PC-9 (cell line): ENCODE results near the gene ART1. TPM values are rescaled to one million over a fixed set of nuclear protein-coding genes. Genes with fewer than 3 reads are reported as not detected.
A peak's percentile ranks its signal among the peaks of the same experiment; 100 is the strongest.

Experiments
- BruUV-seq: library from RNA; stranded (reverse); fragments of 400-500 nt; replicated peaks from 2 replicates; lab custom pipeline; 2021; lab: Mats Ljungman, UMichigan
- CTCF ChIA-PET: fragments of 300-600 bp; sonication (Branson Sonifier 250); formaldehyde crosslinking; loops from one replicate; lab custom pipeline; 2022; ENCODE audit warnings: antibody characterized with exemption; lab: Charles Lee
- POLR2A ChIA-PET: fragments of 300-600 bp; sonication (Branson Sonifier 250); formaldehyde crosslinking; loops from one replicate; lab custom pipeline; 2022; ENCODE audit warnings: antibody characterized with exemption; ENCODE audit not compliant: unreplicated experiment; lab: Charles Lee
- DNase-seq, 2 experiments: peaks; one replicate each; pipeline versions ENCODE4 v3.0.0 to v3.0.0-alpha.2; 2015 to 2022; ENCODE audit warnings: mixed read lengths in 1 of 2
- H2AFZ ChIP-seq: fragments of 200-600 bp; sonication (generic); 2 replicates; pipeline ENCODE4 v1.8.1; 2017; ENCODE audit warnings: antibody characterized with exemption
- H3F3A ChIP-seq: fragments of 200-600 bp; sonication (generic); 2 replicates; pipeline ENCODE4 v1.8.1; 2017; ENCODE audit warnings: antibody characterized with exemption, mild to moderate bottlenecking, low read depth; ENCODE audit not compliant: insufficient read depth
- H3K27ac ChIP-seq: fragments of 200-600 bp; sonication (generic); 2 replicates; pipeline ENCODE4 v1.6.1; 2016; ENCODE audit warnings: mixed run types
- H3K27me3 ChIP-seq: fragments of 200-600 bp; sonication (generic); 2 replicates; pipeline ENCODE4 v1.6.1; 2016; ENCODE audit warnings: low read depth, mixed run types; ENCODE audit not compliant: insufficient read depth
- H3K36me3 ChIP-seq: fragments of 200-600 bp; sonication (generic); 2 replicates; pipeline ENCODE4 v1.6.1; 2016; ENCODE audit warnings: low read depth, mixed run types
- H3K4me1 ChIP-seq: fragments of 200-600 bp; sonication (generic); replicated peaks from 2 replicates; pipeline ENCODE4 v1.6.1; 2016; ENCODE audit warnings: mixed run types; ENCODE audit not compliant: insufficient read depth
- H3K4me2 ChIP-seq: fragments of 200-600 bp; sonication (generic); 2 replicates; pipeline ENCODE4 v1.6.1; 2017; ENCODE audit warnings: mixed run types
- H3K4me3 ChIP-seq: fragments of 200-600 bp; sonication (generic); 2 replicates; pipeline ENCODE4 v1.6.1; 2016; ENCODE audit warnings: mixed run types
- H3K79me2 ChIP-seq: fragments of 200-600 bp; sonication (generic); 2 replicates; pipeline ENCODE4 v1.6.1; 2017; ENCODE audit warnings: low read depth, mixed run types
- H3K9me2 ChIP-seq: fragments of 200-600 bp; sonication (generic); 2 replicates; pipeline ENCODE4 v1.8.1; 2017; ENCODE audit warnings: mild to moderate bottlenecking; ENCODE audit not compliant: insufficient read depth
- H3K9me3 ChIP-seq: fragments of 200-600 bp; sonication (generic); 2 replicates; pipeline ENCODE4 v1.8.1; 2016; ENCODE audit warnings: low read depth; ENCODE audit not compliant: insufficient read depth
- H4K20me1 ChIP-seq: fragments of 200-600 bp; sonication (generic); 2 replicates; pipeline ENCODE4 v1.8.1; 2017; ENCODE audit not compliant: insufficient read depth
- EZH2 ChIP-seq: fragments of 200-600 bp; sonication (generic); IDR thresholded peaks from 2 replicates; pipeline ENCODE4 v1.8.0; 2017; ENCODE audit warnings: antibody characterized with exemption, low read depth
- intact Hi-C: fragments of 100-400 bp; cut with micrococcal nuclease; formaldehyde crosslinking; loops from one replicate; pipeline ENCODE4 v1.10.0; 2022; ENCODE audit not compliant: unreplicated experiment
- total RNA-seq: library from RNA; stranded (reverse); gene quantifications from 2 replicates; pipeline ENCODE4 v1.2.3, GENCODE V29; 2021
- TF ChIP-seq, protein P1 (sequence below): fragments of 200-600 bp; sonication (generic); conservative IDR thresholded peaks from 2 replicates; pipeline ENCODE4 v1.6.1; 2017; ENCODE audit warnings: mixed run types, antibody characterized with exemption, mild to moderate bottlenecking, moderate library complexity

Gene ART1
- total RNA-seq, 1 experiment from 2014 or later: not detected

DNA sequence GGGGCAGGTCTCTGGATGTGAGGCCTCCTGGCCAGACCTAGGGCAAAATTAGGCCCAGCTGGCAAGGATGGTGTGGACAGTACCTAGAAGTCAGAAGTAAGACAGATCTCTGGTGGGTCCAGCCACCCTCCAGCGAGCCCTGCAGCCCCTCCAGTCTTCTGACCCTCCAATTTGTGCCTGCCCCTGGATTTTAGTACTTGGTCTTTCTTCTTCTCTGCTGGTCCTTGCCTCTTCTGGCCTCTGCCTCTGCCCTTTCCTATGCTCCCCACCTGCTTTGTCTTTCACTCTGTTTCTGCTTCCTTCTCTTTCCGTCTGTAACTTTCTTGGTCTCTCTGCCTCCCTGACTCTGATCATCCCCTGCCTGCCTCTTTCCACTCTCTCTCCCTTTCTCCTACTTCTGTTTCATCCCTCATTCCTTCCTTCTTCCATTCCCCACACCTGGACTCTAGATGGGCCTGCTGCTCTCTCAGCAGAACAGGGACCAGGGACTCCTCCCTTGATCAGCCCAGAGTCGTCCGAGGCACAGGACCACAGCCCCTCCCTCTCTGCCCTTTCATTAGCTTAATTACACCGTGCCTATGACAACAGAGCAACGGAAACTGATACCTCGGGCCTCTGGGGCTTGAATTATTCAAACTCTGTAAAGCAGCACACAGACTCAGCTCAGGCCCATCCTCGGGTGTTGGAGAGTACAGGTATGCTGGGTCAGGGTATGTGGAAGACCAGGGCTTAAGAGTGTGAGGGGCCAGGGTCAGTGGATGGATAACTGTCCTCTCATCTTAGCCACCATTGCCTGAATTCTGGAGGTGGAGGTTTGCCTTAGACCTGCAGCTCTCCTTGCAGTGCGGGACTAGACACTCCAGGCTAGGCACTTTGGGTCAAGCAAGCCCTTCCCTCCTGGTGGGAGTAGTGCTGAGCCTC is 26.7 kb downstream of the ART1 start, which contains the start of gene CHRNA10:
Gene CHRNA10, minus strand, starts transcription at position 51 of the 921 bp plus-strand sequence. CDS start 72 bp downstream, outside the sequence.
- Histone ChIP-seq H4K20me1 (no peaks in the 10 kb centered on the region; the same call in 1 of the 2 replicates), H3K4me2 (no peak within 1 kb of the TSS), H3K4me3 (no peak within 1 kb of the TSS), H3K36me3 (0 out of 2 replicates have a peak, but pooled peaks cover 2% of the 10 kb centered on the region), H3K9me2 (no peaks in the 10 kb centered on the region), H3K27me3 (no peaks in the 10 kb centered on the region), H3K4me1 (no peaks in the 10 kb centered on the region), H3F3A (no peaks in the 10 kb centered on the region), H3K79me2 (no peaks in the 10 kb centered on the region), H3K9me3 (no peaks in the 10 kb centered on the region), H3K27ac (no peak within 1 kb of the TSS), H2AFZ (no peak within 1 kb of the TSS)
- ChIA-PET CTCF (no interaction called here), POLR2A (no interaction called here)
- TF ChIP-seq, protein P1, sequence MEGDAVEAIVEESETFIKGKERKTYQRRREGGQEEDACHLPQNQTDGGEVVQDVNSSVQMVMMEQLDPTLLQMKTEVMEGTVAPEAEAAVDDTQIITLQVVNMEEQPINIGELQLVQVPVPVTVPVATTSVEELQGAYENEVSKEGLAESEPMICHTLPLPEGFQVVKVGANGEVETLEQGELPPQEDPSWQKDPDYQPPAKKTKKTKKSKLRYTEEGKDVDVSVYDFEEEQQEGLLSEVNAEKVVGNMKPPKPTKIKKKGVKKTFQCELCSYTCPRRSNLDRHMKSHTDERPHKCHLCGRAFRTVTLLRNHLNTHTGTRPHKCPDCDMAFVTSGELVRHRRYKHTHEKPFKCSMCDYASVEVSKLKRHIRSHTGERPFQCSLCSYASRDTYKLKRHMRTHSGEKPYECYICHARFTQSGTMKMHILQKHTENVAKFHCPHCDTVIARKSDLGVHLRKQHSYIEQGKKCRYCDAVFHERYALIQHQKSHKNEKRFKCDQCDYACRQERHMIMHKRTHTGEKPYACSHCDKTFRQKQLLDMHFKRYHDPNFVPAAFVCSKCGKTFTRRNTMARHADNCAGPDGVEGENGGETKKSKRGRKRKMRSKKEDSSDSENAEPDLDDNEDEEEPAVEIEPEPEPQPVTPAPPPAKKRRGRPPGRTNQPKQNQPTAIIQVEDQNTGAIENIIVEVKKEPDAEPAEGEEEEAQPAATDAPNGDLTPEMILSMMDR: no peak
- TF ChIP-seq EZH2: no peak
- no TSS peak for BruUV-seq
- intact Hi-C loops: no loop called here
- DNase-seq: no peak

DNA sequence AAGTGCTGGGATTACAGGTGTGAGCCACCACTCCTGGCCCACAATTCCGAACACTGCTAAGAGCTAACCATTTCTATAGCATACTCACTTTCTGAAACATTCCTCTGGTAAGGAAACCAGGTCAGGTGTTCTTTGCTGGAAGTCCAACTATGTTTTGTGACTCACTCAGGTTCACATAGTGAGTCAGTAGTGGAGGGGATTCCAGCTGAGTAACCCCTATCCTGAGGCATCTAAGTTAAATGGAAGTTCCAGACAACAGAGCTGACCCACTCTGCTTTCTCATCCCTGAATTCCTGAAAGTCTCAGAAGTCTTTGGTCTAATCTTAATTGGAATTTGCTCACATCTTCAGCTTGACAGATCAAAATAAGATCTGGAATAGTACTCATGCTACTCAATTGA is 29.3 kb downstream of the ART1 start:
- no TSS peak for BruUV-seq
- Histone ChIP-seq H2AFZ (no peak overlapping the region), H3K4me2 (no peak overlapping the region), H3K9me3 (no peaks in the 10 kb centered on the region), H3K36me3 (peaks cover 8% of the 10 kb centered on the region; the same call in 1 of the 2 replicates), H4K20me1 (peaks cover 4% of the 10 kb centered on the region; the same call in 1 of the 2 replicates), H3K27me3 (no peaks in the 10 kb centered on the region), H3K4me1 (no peaks in the 10 kb centered on the region), H3K9me2 (no peaks in the 10 kb centered on the region), H3K27ac (no peak overlapping the region), H3K4me3 (no peak overlapping the region), H3K79me2 (no peaks in the 10 kb centered on the region), H3F3A (no peaks in the 10 kb centered on the region)
- TF ChIP-seq EZH2: no peak
- TF ChIP-seq, protein P1: no peak
- intact Hi-C loops: no loop called here
- ChIA-PET CTCF (no interaction called here), POLR2A (no interaction called here)
- DNase-seq: peak in 1 of 2 experiments; percentile 58

DNA sequence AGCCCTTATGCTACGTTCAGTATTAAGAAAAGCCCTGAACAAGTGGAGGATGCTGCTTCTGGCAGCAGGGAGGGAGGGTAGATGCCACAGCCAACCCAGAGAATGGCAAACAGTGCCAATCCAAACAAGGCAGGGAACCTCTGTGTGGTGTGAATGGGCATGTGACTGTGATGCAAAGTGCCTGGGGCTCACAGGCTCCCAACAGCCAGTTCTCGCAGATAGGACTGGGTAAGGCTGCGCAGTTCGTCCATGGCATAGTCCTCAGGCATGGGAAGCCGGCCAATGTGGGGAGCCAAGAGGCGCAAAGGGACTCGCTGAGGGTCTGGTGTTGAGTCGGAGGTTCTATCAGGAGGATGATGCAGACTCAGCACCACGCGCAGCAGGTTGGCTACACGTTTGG is 31.0 kb downstream of the ART1 start:
- no peaks in the 10 kb centered on the region for H3K9me3 ChIP-seq
- BruUV-seq: no TSS peak
- H3K27me3 ChIP-seq: no peaks in the 10 kb centered on the region
- no peak for DNase-seq
- H3K36me3 ChIP-seq: peaks cover 12% of the 10 kb centered on the region
- TF ChIP-seq, protein P1: no peak
- TF ChIP-seq EZH2: no peak
- no peak overlapping the region for H2AFZ ChIP-seq
- intact Hi-C loops: no loop called here
- no peaks in the 10 kb centered on the region for H3K79me2 ChIP-seq
- H3F3A ChIP-seq: no peaks in the 10 kb centered on the region
- H3K9me2 ChIP-seq: no peaks in the 10 kb centered on the region
- H3K4me1 ChIP-seq: no peaks in the 10 kb centered on the region
- no peak overlapping the region for H3K4me2 ChIP-seq
- ChIA-PET POLR2A (no interaction called here), CTCF (no interaction called here)
- no peak overlapping the region for H3K27ac ChIP-seq
- no peak overlapping the region for H3K4me3 ChIP-seq
- peaks cover 4% of the 10 kb centered on the region; the same call in 1 of the 2 replicates for H4K20me1 ChIP-seq
